ENCODE measurements around the gene SLIRP. TPM values are rescaled to one million over a fixed set of nuclear protein-coding genes. Genes with fewer than 3 reads are reported as not detected.

Gene SLIRP
- total and polyA plus RNA-seq, 8 donors = 36.8 to 450 (median 324) TPM

DNA sequence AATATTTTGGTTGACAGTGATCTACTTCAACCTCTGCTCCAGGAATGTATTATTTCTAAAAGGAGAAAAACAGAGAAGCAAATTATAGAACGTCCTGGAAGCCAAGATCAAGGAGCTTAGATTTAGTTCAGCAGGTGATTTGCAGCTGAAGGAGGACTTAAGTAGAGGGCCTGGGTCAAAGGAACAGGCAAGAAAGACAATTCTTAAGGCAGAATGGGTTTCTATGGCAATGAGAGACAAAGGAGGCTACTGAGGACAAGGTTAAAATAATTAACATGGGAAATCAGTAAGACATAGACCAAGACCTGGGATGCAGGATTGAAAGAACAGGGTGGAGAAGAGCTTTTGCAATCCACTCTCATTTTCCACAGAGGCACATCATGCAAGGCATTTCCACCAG, 55.4 kb downstream of the SLIRP start:
- TF ChIP-seq POLR2AphosphoS5 (IDR thresholded peaks at IDR 0.05) (no peak), CTCF (IDR thresholded peaks at IDR 0.05) (no peak), EP300 (IDR thresholded peaks at IDR 0.05) (no peak), POLR2A (IDR thresholded peaks at IDR 0.05) (no peak)
- H3K9me3 ChIP-seq = no peaks in the 10 kb centered on the region
- WGBS, 5 donors = 59 to 73% (median 63%) methylated on average over 1 of the region's 1 CpG
- intact Hi-C loops (cut with DNase I; ENCODE audit: low total_unique reads) = no loop called here
- peaks cover 15 to 28% (median 23%) of the 10 kb centered on the region in 4 donors for H3K4me1 ChIP-seq
- H3K4me3 ChIP-seq = no peak overlapping the region
- no peak for DNase-seq
- no peaks in the 10 kb centered on the region for H3K27me3 ChIP-seq
- no peak overlapping the region for H3K27ac ChIP-seq
- peaks cover 0 to 3% (median 0%) of the 10 kb centered on the region in 4 donors for H3K36me3 ChIP-seq

DNA sequence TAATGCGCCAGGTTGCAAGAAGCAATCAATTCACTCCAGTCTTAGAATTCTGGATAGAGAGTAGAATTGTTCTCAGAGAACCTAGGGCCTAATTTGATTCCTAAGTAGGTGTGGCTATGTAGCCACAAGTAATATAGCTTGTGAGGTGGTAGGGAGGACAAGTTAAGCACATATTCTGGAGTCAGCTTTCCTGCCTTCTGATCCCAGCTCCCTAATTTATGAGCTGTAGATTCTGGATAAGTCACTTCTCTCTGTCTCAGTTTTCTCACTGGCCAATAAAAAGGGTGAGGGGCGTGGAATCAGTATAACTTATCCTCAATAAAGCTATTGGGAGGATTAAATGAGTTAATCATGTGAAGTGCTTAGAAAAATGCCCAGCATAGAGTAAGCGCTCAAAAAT, 56.1 kb downstream of the SLIRP start:
- Histone ChIP-seq H3K9me3 (no peaks in the 10 kb centered on the region), H3K27me3 (no peaks in the 10 kb centered on the region), H3K4me1 (peaks cover 9 to 22% (median 16%) of the 10 kb centered on the region in 4 donors), H3K4me3 (no peak overlapping the region), H3K27ac (no peak overlapping the region), H3K36me3 (peaks cover 0 to under 1% (median 0%) of the 10 kb centered on the region in 4 donors)
- DNase-seq = no peak
- 77 to 88% (median 83%) methylated on average over 3 of the region's 3 CpGs for WGBS, 5 donors
- intact Hi-C loops (cut with DNase I; ENCODE audit: low total_unique reads) = no loop called here
- TF ChIP-seq EP300 (IDR thresholded peaks at IDR 0.05) = no peak
- TF ChIP-seq POLR2AphosphoS5 (IDR thresholded peaks at IDR 0.05) = no peak
- no peak for TF ChIP-seq CTCF (IDR thresholded peaks at IDR 0.05)
- no peak for TF ChIP-seq POLR2A (IDR thresholded peaks at IDR 0.05)

Other genes starting within 250 kb of the SLIRP start
- under 1 TPM in 1 of 5 donors, not detected in 4; 0.37 TPM for gene ISM2, start 209.3 kb upstream of the SLIRP start, total RNA-seq
- gene ISM2, start 209.3 kb upstream of the SLIRP start, polyA plus RNA-seq = under 1 TPM in 1 of 3 donors, not detected in 2; 0.23 TPM
- 10 to 100 TPM in 4 of 5 donors, 1 to 10 TPM in 1; 9.3 to 97.5 (median 30.3) TPM for gene SPTLC2, start 91.5 kb upstream of the SLIRP start, total RNA-seq
- gene SPTLC2, start 91.5 kb upstream of the SLIRP start, polyA plus RNA-seq = 1 to 10 TPM; 3.4 to 7.6 (median 4.9) TPM
- gene ALKBH1, start 80 bp upstream of the SLIRP start, total RNA-seq = 10 to 100 TPM in 3 of 5 donors, 1 to 10 TPM in 1, not detected in 1; 7.0 to 21.6 (median 12.9) TPM
- 10 to 100 TPM in 1 of 3 donors, 1 to 10 TPM in 2; 5.7 to 10.2 (median 6.0) TPM for gene ALKBH1, start 80 bp upstream of the SLIRP start, polyA plus RNA-seq
- 100 to 1,000 TPM in 1 of 5 donors, 10 to 100 TPM in 3, 1 to 10 TPM in 1; 8.2 to 152 (median 49.8) TPM for gene SNW1, start 53.1 kb downstream of the SLIRP start, total RNA-seq
- gene SNW1, start 53.1 kb downstream of the SLIRP start, polyA plus RNA-seq = 10 to 100 TPM; 33.2 to 62.6 (median 33.3) TPM
- 10 to 100 TPM in 2 of 5 donors, 1 to 10 TPM in 1, under 1 TPM in 2; 0.58 to 39.1 (median 8.4) TPM for gene ADCK1, start 92.0 kb downstream of the SLIRP start, total RNA-seq
- 1 to 10 TPM; 2.9 to 4.4 (median 3.5) TPM for gene ADCK1, start 92.0 kb downstream of the SLIRP start, polyA plus RNA-seq